Heart left ventricle (tissue), 13 donors: ENCODE data around the gene HAPLN2.

Experiments
- POLR2A ChIP-seq, 2 donors: fragments of 450-650 bp; IDR thresholded peaks; one replicate each; pipeline ENCODE4 v1.6.1; 2017; ENCODE audit warnings: antibody characterized with exemption in 2 of 2, mild to moderate bottlenecking in 2 of 2, moderate library complexity in 2 of 2
- TF ChIP-seq, protein P1 (sequence below), 12 donors: fragments of 200-600 bp; sonication (generic) in 4 of 12; IDR thresholded peaks; one replicate each; pipeline versions ENCODE4 v1.5.0 to v1.8.0; 2018 to 2022; ENCODE audit warnings: antibody characterized with exemption in 12 of 12, mild to moderate bottlenecking in 5 of 12
- donor health status: ischemic (EF 13 %, LVEDD 7.1; RV severe dilation, severe dysfunction).
- donor health status: DM: no; HTN: yes; CAD: no.
- donor health status: DM: no; HTN: no; CAD: no.
- donor health status: ischemic (EF 25% LVEDD 6.9; RV normal size, moderate dysfunction).
- donor health status: ischemic (EF 25% LVEDD 5.7; RV mildly dilated, moderate dysfunction).
- donor health status: ischemic (EF 35%, LVEDD 5.7; RV mildly dilated, moderate dysfunction).
- donor health status: nonischemic (EF 11% LVEDD 7.7; RV severe dilation, severe dysfunction).
- donor health status: DM: yes; HTN: yes; CAD: no.
- donor health status: PGD.
- donor health status: ischemic (EF 29% LVEDD 5.4; RV normal size, mild dysfunction).
- donor health status: nonischemic (EF 23%, LVEDD 6.1; RV moderate dilation, normal function).

DNA sequence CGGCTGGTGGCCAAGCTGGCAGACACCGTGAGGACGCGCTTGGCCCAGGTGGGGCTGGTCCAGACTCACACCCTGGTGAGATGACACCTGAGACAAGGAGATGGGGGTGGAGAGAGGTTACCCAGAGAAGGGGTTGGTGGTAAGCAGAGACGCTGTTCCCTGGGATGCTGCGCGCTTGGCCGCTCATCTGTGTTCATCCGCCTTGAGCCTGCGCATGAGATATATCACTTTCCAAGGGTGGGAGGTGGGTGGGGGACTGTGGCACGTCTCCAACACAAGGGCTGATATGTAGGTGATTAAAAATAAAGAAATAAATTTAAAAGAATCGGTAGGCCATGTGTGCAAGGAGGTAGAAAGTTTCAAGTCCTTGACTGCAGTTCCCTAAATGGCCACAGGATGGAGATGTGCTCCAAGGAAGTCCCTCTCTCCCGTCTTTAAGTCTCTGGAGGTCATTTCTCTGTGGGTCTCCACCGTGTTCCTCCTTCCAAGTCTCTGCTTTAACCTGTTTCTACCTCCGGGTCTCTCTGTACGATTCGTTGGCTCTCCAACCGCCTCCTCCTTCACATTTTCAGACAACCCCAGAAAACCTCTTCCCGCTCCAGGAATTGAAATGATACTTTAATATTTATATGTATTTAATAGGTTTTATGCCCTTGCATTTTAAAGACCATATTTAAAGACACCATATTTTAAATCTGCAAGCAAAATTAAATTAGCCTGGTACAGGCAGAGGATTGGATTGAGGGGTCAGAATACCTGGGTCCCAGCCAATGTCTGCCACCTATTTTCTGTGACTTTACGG is 35.2 kb upstream of the HAPLN2 start:
- TF ChIP-seq, protein P1, sequence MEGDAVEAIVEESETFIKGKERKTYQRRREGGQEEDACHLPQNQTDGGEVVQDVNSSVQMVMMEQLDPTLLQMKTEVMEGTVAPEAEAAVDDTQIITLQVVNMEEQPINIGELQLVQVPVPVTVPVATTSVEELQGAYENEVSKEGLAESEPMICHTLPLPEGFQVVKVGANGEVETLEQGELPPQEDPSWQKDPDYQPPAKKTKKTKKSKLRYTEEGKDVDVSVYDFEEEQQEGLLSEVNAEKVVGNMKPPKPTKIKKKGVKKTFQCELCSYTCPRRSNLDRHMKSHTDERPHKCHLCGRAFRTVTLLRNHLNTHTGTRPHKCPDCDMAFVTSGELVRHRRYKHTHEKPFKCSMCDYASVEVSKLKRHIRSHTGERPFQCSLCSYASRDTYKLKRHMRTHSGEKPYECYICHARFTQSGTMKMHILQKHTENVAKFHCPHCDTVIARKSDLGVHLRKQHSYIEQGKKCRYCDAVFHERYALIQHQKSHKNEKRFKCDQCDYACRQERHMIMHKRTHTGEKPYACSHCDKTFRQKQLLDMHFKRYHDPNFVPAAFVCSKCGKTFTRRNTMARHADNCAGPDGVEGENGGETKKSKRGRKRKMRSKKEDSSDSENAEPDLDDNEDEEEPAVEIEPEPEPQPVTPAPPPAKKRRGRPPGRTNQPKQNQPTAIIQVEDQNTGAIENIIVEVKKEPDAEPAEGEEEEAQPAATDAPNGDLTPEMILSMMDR (IDR thresholded peaks at IDR 0.05) = peak; percentile 86 to 98 (median 93)
- TF ChIP-seq POLR2A (IDR thresholded peaks at IDR 0.05) = no peak
